GM18520 (cell line): ENCODE measurements around the gene ZDHHC14.

ENCODE experiments used
- ATAC-seq: cut with Tn5 transposase; IDR thresholded peaks from one replicate; pipeline ENCODE4 v1.9.1; 2021; ENCODE audit not compliant: unreplicated experiment

ZDHHC14 gene

GRCh38 chr6:157442291-157442690 lies 61.3 kb downstream of the ZDHHC14 start:
- ATAC-seq = no peak

GRCh38 chr6:157443066-157443800 lies 62.2 kb downstream of the ZDHHC14 start:
- peak; percentile 93 for ATAC-seq

- no peak for ATAC-seq
These were observed 64.5 kb downstream of the ZDHHC14 start for GRCh38 chr6:157445277-157446009.

GRCh38 chr6:157447735-157448134 lies 66.7 kb downstream of the ZDHHC14 start:
- ATAC-seq = no peak

GRCh38 chr6:157449610-157450009 lies 68.6 kb downstream of the ZDHHC14 start:
- no peak for ATAC-seq

GRCh38 chr6:157450931-157451742 lies 70.1 kb downstream of the ZDHHC14 start:
- no peak for ATAC-seq

GRCh38 chr6:157452096-157452495 lies 71.1 kb downstream of the ZDHHC14 start:
- no peak for ATAC-seq

GRCh38 chr6:157453131-157453530 lies 72.1 kb downstream of the ZDHHC14 start:
- ATAC-seq = no peak

- ATAC-seq = no peak
These were observed 73.0 kb downstream of the ZDHHC14 start for GRCh38 chr6:157453978-157454377.

- no peak for ATAC-seq
These were observed 74.0 kb downstream of the ZDHHC14 start for GRCh38 chr6:157454762-157455714.

GRCh38 chr6:157455731-157456523 lies 74.9 kb downstream of the ZDHHC14 start:
- no peak for ATAC-seq

- peak; percentile 31 for ATAC-seq
These were observed 75.5 kb downstream of the ZDHHC14 start for GRCh38 chr6:157456524-157456829.

GRCh38 chr6:157457787-157458186 lies 76.8 kb downstream of the ZDHHC14 start:
- ATAC-seq = no peak

- no peak for ATAC-seq
These were observed 78.3 kb downstream of the ZDHHC14 start for GRCh38 chr6:157459327-157459726.

GRCh38 chr6:157460182-157460999 lies 79.4 kb downstream of the ZDHHC14 start:
- ATAC-seq = peak; percentile 1

GRCh38 chr6:157461000-157461915 lies 80.3 kb downstream of the ZDHHC14 start:
- ATAC-seq = peak; percentile 52

- no peak for ATAC-seq
These were observed 82.2 kb downstream of the ZDHHC14 start for GRCh38 chr6:157462956-157463742.
